ENCODE measurements around the gene BCL2L12.

DNA sequence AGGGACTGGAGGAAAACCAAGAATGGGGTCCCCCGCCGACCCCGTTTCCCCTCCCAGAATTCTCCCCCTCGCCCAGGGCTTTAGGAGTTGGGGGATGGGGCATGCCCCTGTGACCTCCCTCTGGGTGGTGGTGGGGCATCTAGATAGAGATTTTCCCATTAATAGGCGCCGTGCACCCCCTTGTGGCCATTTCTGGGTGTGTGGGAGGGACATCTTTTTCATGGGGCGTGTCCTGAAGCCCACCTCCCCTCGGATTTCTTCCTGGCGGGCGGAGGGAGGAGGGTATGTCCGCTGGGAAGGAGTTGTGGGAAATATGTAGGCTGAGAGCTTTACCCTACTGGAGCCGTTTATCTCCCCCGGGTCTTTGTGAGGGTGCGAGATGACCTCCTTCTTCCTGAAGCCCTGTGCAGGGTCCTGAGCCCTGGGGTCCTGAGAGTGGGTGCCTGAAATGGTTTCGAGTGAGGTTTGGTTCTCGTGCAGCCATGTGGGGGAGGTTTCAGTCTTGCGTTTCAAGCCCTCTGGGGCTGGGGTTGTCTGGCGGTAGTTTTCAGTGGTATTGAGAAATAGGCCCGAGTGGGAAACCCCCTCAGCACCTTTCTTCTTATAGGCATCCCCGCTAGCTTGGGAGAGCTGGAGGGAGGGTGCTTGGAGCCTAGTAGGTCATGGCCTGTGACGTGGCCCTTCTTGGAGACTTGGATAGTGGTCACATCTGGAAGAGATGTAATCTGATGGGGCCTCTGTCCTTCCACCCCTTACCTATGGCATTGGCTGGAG is 12.4 kb downstream of the BCL2L12 start:
- TF ChIP-seq, protein P1, sequence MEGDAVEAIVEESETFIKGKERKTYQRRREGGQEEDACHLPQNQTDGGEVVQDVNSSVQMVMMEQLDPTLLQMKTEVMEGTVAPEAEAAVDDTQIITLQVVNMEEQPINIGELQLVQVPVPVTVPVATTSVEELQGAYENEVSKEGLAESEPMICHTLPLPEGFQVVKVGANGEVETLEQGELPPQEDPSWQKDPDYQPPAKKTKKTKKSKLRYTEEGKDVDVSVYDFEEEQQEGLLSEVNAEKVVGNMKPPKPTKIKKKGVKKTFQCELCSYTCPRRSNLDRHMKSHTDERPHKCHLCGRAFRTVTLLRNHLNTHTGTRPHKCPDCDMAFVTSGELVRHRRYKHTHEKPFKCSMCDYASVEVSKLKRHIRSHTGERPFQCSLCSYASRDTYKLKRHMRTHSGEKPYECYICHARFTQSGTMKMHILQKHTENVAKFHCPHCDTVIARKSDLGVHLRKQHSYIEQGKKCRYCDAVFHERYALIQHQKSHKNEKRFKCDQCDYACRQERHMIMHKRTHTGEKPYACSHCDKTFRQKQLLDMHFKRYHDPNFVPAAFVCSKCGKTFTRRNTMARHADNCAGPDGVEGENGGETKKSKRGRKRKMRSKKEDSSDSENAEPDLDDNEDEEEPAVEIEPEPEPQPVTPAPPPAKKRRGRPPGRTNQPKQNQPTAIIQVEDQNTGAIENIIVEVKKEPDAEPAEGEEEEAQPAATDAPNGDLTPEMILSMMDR (IDR thresholded peaks at IDR 0.05; ENCODE audit: low read depth, low read length, poor library complexity, severe bottlenecking), result peak; percentile 86
- no peak for TF ChIP-seq EZH2phosphoT487 (IDR thresholded peaks at IDR 0.05; ENCODE audit: borderline replicate concordance, low read length)
